Measurements from ENCODE around the gene BRCC3. TPM values are rescaled to one million over a fixed set of nuclear protein-coding genes. Genes with fewer than 3 reads are reported as not detected.
A peak's percentile ranks its signal among the peaks of the same experiment; 100 is the strongest.

Gene BRCC3
- total RNA-seq, 4 donors from 2014 or later, result 11.8 to 18.6 (median 17.1) TPM

- no peaks in the 10 kb centered on the region for H3K27me3 ChIP-seq
- H3K9me3 ChIP-seq, result no peaks in the 10 kb centered on the region
- no peaks in the 10 kb centered on the region for H3K36me3 ChIP-seq
- no peak for DNase-seq
- peaks cover 0 to 43% (median 8%) of the 10 kb centered on the region in 3 donors for H3K4me1 ChIP-seq
- peak overlapping the region; percentile 42 to 77 (median 68) for H3K4me3 ChIP-seq
- peak overlapping the region; percentile 79 to 94 (median 90) for H3K27ac ChIP-seq
- no peak for TF ChIP-seq POLR2A (IDR thresholded peaks at IDR 0.05)
- TF ChIP-seq, protein P1, sequence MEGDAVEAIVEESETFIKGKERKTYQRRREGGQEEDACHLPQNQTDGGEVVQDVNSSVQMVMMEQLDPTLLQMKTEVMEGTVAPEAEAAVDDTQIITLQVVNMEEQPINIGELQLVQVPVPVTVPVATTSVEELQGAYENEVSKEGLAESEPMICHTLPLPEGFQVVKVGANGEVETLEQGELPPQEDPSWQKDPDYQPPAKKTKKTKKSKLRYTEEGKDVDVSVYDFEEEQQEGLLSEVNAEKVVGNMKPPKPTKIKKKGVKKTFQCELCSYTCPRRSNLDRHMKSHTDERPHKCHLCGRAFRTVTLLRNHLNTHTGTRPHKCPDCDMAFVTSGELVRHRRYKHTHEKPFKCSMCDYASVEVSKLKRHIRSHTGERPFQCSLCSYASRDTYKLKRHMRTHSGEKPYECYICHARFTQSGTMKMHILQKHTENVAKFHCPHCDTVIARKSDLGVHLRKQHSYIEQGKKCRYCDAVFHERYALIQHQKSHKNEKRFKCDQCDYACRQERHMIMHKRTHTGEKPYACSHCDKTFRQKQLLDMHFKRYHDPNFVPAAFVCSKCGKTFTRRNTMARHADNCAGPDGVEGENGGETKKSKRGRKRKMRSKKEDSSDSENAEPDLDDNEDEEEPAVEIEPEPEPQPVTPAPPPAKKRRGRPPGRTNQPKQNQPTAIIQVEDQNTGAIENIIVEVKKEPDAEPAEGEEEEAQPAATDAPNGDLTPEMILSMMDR (IDR thresholded peaks at IDR 0.05), result no peak
- intact Hi-C loops (cut with DNase I), result no loop called here
- 0 to 48% methylated on average over 11 to 12 of the region's 12 CpGs for WGBS, 2 donors
These were observed 1.3 kb upstream of the BRCC3 start for GRCh38 chrX:155070038-155070437.

GRCh38 chrX:155070663-155070974, 689 bp upstream of the BRCC3 start:
- Histone ChIP-seq H3K9me3 (no peaks in the 10 kb centered on the region), H3K4me1 (peaks cover 0 to 38% (median 8%) of the 10 kb centered on the region in 3 donors), H3K4me3 (peak overlapping the region; percentile 42 to 77 (median 68)), H3K27ac (peak overlapping the region; percentile 79 to 94 (median 90)), H3K27me3 (no peaks in the 10 kb centered on the region), H3K36me3 (peaks cover 0 to under 1% (median 0%) of the 10 kb centered on the region in 3 donors)
- intact Hi-C loops (cut with DNase I), result no loop called here
- DNase-seq, result no peak
- WGBS, 2 donors, result 0 to 40% methylated on average over 8 to 16 of the region's 16 CpGs
- no peak for TF ChIP-seq POLR2A (IDR thresholded peaks at IDR 0.05)
- TF ChIP-seq, protein P1 (IDR thresholded peaks at IDR 0.05), result no peak

DNA sequence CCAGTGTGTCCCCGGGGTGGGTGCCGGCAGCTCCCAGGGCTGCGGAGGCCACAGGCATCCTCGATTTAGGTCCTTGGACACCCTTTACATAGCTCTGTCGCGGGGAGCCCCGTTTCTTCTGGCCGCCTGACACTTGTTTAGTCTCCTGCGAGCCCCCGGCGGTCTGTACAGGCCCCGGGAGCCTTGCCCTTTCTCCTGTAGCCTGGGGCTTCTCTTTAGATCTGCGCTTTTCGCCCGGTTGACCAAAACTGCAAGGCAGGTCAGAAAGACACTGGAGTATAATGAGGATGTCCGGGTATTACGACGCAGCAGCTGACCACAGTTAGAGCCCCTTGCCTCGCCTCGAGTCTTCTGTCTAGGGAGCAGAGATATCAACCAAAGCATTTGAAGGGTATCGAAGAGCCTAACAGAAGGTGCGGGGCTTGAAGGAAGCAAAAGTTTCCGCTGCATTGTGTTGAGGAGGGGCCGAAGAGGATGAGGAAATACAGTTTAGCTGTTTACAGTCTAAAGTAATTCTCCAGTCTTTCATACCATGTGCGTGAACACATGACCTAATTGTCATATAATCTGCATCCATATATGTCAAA, 479 bp downstream of the BRCC3 start:
- H3K4me3 ChIP-seq, result peak overlapping the region; percentile 54 to 77 (median 68)
- H3K27me3 ChIP-seq, result no peaks in the 10 kb centered on the region
- H3K36me3 ChIP-seq, result peaks cover 0 to 12% (median 0%) of the 10 kb centered on the region in 3 donors
- H3K27ac ChIP-seq, result peak overlapping the region; percentile 79 to 91 (median 88)
- intact Hi-C loops (cut with DNase I), result no loop called here
- no peaks in the 10 kb centered on the region for H3K9me3 ChIP-seq
- 0 to 48% methylated on average over 2 to 16 of the region's 25 CpGs for WGBS, 2 donors
- peaks cover 0 to 34% (median 8%) of the 10 kb centered on the region in 3 donors for H3K4me1 ChIP-seq
- TF ChIP-seq POLR2A (IDR thresholded peaks at IDR 0.05), result no peak
- TF ChIP-seq, protein P1 (IDR thresholded peaks at IDR 0.05), result no peak
- DNase-seq, result no peak

DNA sequence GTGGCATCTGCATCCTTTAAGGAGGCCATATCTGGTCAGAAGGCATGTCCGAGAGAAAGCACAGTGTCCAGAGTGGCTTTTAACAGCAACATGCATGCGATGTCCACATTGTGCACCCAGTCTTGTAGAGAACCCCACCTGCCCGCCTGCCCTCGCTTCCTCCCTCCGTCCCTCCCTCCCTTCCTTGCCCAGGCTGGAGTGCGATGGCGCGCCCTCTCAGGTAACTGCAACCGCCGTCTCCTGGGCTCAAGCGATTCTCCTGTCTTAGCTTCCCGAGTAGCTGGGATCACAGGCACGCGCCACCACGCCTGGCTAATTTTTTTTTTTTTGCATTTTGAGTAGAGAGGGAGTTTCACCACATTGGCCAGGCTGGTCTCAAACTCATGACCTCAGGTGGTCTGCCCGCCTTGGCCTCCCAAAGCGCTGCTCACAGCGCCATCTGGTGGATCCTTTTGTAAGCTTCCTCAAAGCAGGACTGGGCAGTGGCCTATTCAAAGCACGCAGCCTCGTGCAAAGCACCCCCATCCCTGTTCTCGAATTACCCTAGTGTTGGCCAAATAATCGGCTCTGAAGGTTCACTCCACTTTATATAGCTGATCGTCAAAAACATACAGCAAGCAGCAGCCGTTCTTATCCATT, 15.0 kb downstream of the BRCC3 start:
- WGBS, 2 donors, result 76 to 80% methylated on average over 15 to 24 of the region's 24 CpGs
- Histone ChIP-seq H3K9me3 (no peaks in the 10 kb centered on the region), H3K27ac (no peak overlapping the region), H3K4me1 (no peaks in the 10 kb centered on the region), H3K27me3 (no peaks in the 10 kb centered on the region), H3K36me3 (peaks cover 0 to 45% (median 0%) of the 10 kb centered on the region in 3 donors), H3K4me3 (no peak overlapping the region)
- intact Hi-C loops (cut with DNase I), result no loop called here
- DNase-seq, result no peak
- TF ChIP-seq, protein P1 (IDR thresholded peaks at IDR 0.05), result peak in 5 of 6 experiments; percentile 23 to 40 (median 33)
- TF ChIP-seq POLR2A (IDR thresholded peaks at IDR 0.05), result no peak

GRCh38 chrX:155086961-155087735, 15.8 kb downstream of the BRCC3 start:
- no peaks in the 10 kb centered on the region for H3K9me3 ChIP-seq
- 66 to 87% methylated on average over 3 to 17 of the region's 26 CpGs for WGBS, 2 donors
- no peak overlapping the region for H3K4me3 ChIP-seq
- H3K27ac ChIP-seq, result no peak overlapping the region
- TF ChIP-seq, protein P1 (IDR thresholded peaks at IDR 0.05), result no peak
- TF ChIP-seq POLR2A (IDR thresholded peaks at IDR 0.05), result no peak
- intact Hi-C loops (cut with DNase I), result no loop called here
- peaks cover 0 to 51% (median 0%) of the 10 kb centered on the region in 3 donors for H3K36me3 ChIP-seq
- H3K27me3 ChIP-seq, result no peaks in the 10 kb centered on the region
- no peaks in the 10 kb centered on the region for H3K4me1 ChIP-seq
- DNase-seq, result no peak

All from esophagus squamous epithelium (tissue), 5 donors.